K562 (cell line): ENCODE results near the gene TGM1. TPM values are rescaled to one million over a fixed set of nuclear protein-coding genes. Genes with fewer than 3 reads are reported as not detected.

ENCODE experiments used
- ATF7 ChIP-seq: fragments of 450-650 bp; IDR thresholded peaks from 2 replicates; pipeline ENCODE4 v1.7.1; 2014; ENCODE audit warnings: mild to moderate bottlenecking, moderate library complexity
- BACH1 ChIP-seq: fragments of 200-800 bp; sonication (Bioruptor generic); IDR thresholded peaks from 2 replicates; pipeline ENCODE4 v1.6.1; 2016; ENCODE audit warnings: missing genetic modification characterization, missing compliant biosample characterization
- CLOCK ChIP-seq: fragments of 250-450 bp; sonication (Bioruptor Pico); IDR thresholded peaks from 2 replicates; pipeline ENCODE4 v1.4.0; 2020; ENCODE audit warnings: mild to moderate bottlenecking, moderate library complexity, borderline replicate concordance
- FOXA3 ChIP-seq, 2 experiments: fragments of 450-650 bp in 1 of 2; sonication (generic) in 1 of 2; formaldehyde crosslinking; IDR thresholded peaks in 1 of 2; conservative IDR thresholded peaks in 1 of 2; 2 replicates each; pipeline versions ENCODE4 v1.4.0 to v1.8.0; 2020 to 2022; ENCODE audit warnings: mild to moderate bottlenecking in 2 of 2, missing genetic modification reagents in 1 of 2
- HDAC3 ChIP-seq: fragments of 450-650 bp; IDR thresholded peaks from 2 replicates; pipeline ENCODE4 v1.6.1; 2018; ENCODE audit warnings: borderline replicate concordance, mild to moderate bottlenecking, moderate library complexity; ENCODE audit not compliant: partially characterized antibody
- HEY1 ChIP-seq: fragments of 250-450 bp; sonication (Bioruptor Pico); IDR thresholded peaks from 2 replicates; pipeline ENCODE4 v1.5.0; 2020; ENCODE audit warnings: mild to moderate bottlenecking, moderate library complexity, borderline replicate concordance
- MITF ChIP-seq: IDR thresholded peaks from 2 replicates; pipeline ENCODE4 v1.6.1; 2014; ENCODE audit warnings: antibody characterized with exemption
- MLX ChIP-seq, 2 experiments: fragments of 450-650 bp in 1 of 2; sonication (generic) in 1 of 2; formaldehyde crosslinking; conservative IDR thresholded peaks; 2 replicates each; pipeline versions ENCODE4 v1.4.0 to v1.8.1; 2020 to 2022; ENCODE audit warnings: mild to moderate bottlenecking in 1 of 2, missing genetic modification reagents in 1 of 2
- NFIX ChIP-seq: fragments of 250-450 bp; sonication (Bioruptor Pico); IDR thresholded peaks from 2 replicates; pipeline ENCODE4 v1.4.0; 2020; ENCODE audit warnings: low read depth, mild to moderate bottlenecking, moderate library complexity
- NR1H2 ChIP-seq: sonication (generic); formaldehyde crosslinking; IDR thresholded peaks from 2 replicates; pipeline ENCODE4 v1.4.0; 2020; ENCODE audit warnings: mild to moderate bottlenecking, missing genetic modification reagents
- PREB ChIP-seq: sonication (generic); formaldehyde crosslinking; IDR thresholded peaks from 2 replicates; pipeline ENCODE4 v1.8.1; 2023; ENCODE audit warnings: mild to moderate bottlenecking, missing genetic modification reagents
- PTRF ChIP-seq: fragments of 450-650 bp; IDR thresholded peaks from 2 replicates; pipeline ENCODE4 v1.6.1; 2016; ENCODE audit warnings: mild to moderate bottlenecking, missing genetic modification characterization, missing compliant biosample characterization
- SP1 ChIP-seq: sonication (generic); formaldehyde crosslinking; IDR thresholded peaks from 2 replicates; pipeline ENCODE4 v1.8.1; 2022; ENCODE audit warnings: mild to moderate bottlenecking, missing genetic modification reagents
- ZNF224 ChIP-seq: sonication (generic); formaldehyde crosslinking; IDR thresholded peaks from 2 replicates; pipeline ENCODE4 v1.8.0; 2022; ENCODE audit warnings: mild to moderate bottlenecking, missing genetic modification reagents
- ZNF282 ChIP-seq: sonication (generic); formaldehyde crosslinking; IDR thresholded peaks from 2 replicates; pipeline ENCODE4 v1.8.1; 2023; ENCODE audit warnings: missing genetic modification reagents
- ZNF707 ChIP-seq: fragments of 250-450 bp; sonication (Bioruptor Pico); conservative IDR thresholded peaks from 2 replicates; pipeline ENCODE4 v1.8.0; 2022; ENCODE audit warnings: inconsistent platforms, mild to moderate bottlenecking, moderate library complexity
- ZNF79 ChIP-seq: fragments of 250-450 bp; sonication (Bioruptor Pico); IDR thresholded peaks from 2 replicates; pipeline ENCODE4 v1.4.0; 2020; ENCODE audit warnings: low read depth, mild to moderate bottlenecking, moderate library complexity
- polyA plus RNA-seq, 8 experiments: library from polyadenylated mRNA; depleted of rRNA in 4 of 8; stranded (reverse) in 5 of 8; unstranded in 3 of 8; fragments of >200 nt; fragmentation: Nextera tagmentation in 2 of 8; fragmentation: Illumina TruSeq in 1 of 8; extraction: Ambion mirVana in 2 of 8; extraction: Trizol in 1 of 8; gene quantifications; 2 replicates each; pipeline versions ENCODE4 v1.2.1 to v1.2.3, GENCODE V29; 2011 to 2014; ENCODE audit warnings: inconsistent platforms in 1 of 8, missing spikeins in 1 of 8
- total RNA-seq, 7 experiments: library from RNA; depleted of rRNA in 6 of 7; stranded (reverse); fragments of >200 nt in 6 of 7; fragmentation: Illumina TruSeq in 2 of 7; extraction: Trizol in 2 of 7; gene quantifications; 2 replicates each; pipeline versions ENCODE4 v1.2.1 to v1.2.3, GENCODE V29; 2011 to 2021; ENCODE audit warnings: low replicate concordance in 1 of 7
- TF ChIP-seq, protein P1 (sequence below): sonication (generic); formaldehyde crosslinking; IDR thresholded peaks from 2 replicates; pipeline ENCODE4 v1.4.0; 2020; ENCODE audit warnings: mild to moderate bottlenecking, missing genetic modification reagents

The TGM1 gene
- total and polyA plus RNA-seq, 9 of the 15 experiments (the other 6 are each of a cell fraction or from before 2014, with no cell fraction given): 0.13 to 4.4 (median 0.88) TPM

- TF ChIP-seq FOXA3 (CRISPR knock-in tag; conservative IDR thresholded peaks at IDR 0.05 in 1 of 2, IDR thresholded peaks at IDR 0.05 in 1 of 2) (no peak), BACH1 (tag) (no peak), ATF7 (no peak), PREB (CRISPR knock-in tag) (no peak), NFIX (CRISPR knock-in tag) (no peak), HDAC3 (no peak), ZNF79 (CRISPR knock-in tag) (no peak), ZNF224 (CRISPR knock-in tag) (no peak), MLX (CRISPR knock-in tag; conservative IDR thresholded peaks at IDR 0.05) (no peak), ZNF707 (CRISPR knock-in tag) (no peak), SP1 (CRISPR knock-in tag) (no peak), CLOCK (CRISPR knock-in tag) (no peak), HEY1 (CRISPR knock-in tag) (no peak), MITF (no peak), ZNF282 (CRISPR knock-in tag) (no peak), PTRF (tag) (no peak), NR1H2 (CRISPR knock-in tag) (no peak)
- TF ChIP-seq, protein P1, sequence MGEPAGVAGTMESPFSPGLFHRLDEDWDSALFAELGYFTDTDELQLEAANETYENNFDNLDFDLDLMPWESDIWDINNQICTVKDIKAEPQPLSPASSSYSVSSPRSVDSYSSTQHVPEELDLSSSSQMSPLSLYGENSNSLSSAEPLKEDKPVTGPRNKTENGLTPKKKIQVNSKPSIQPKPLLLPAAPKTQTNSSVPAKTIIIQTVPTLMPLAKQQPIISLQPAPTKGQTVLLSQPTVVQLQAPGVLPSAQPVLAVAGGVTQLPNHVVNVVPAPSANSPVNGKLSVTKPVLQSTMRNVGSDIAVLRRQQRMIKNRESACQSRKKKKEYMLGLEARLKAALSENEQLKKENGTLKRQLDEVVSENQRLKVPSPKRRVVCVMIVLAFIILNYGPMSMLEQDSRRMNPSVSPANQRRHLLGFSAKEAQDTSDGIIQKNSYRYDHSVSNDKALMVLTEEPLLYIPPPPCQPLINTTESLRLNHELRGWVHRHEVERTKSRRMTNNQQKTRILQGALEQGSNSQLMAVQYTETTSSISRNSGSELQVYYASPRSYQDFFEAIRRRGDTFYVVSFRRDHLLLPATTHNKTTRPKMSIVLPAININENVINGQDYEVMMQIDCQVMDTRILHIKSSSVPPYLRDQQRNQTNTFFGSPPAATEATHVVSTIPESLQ (CRISPR knock-in tag): no peak
These were observed 30.1 kb downstream of the TGM1 start, which contains the start of gene GMPR2 (continued) for GRCh38 chr14:24232645-24233537.
